Liver (tissue), 9 donors: ENCODE data around the gene DMRTA2. TPM values are rescaled to one million over a fixed set of nuclear protein-coding genes. Genes with fewer than 3 reads are reported as not detected.

ENCODE experiments used
- DNase-seq: peaks from one replicate; pipeline ENCODE4 v3.0.0-alpha.2; 2017; ENCODE audit warnings: low spot score
- H3K27ac ChIP-seq, 2 donors: one replicate each; pipeline ENCODE4 v1.7.0; 2013; ENCODE audit warnings: inconsistent platforms in 2 of 2, low read length in 2 of 2, control low read depth in 1 of 2, low read depth in 1 of 2, mild to moderate bottlenecking in 1 of 2
- H3K27me3 ChIP-seq, 4 donors: one replicate each; pipeline versions ENCODE4 v1.6.1 to v1.7.0; 2013; ENCODE audit warnings: low read length in 3 of 4, inconsistent platforms in 1 of 4, mild to moderate bottlenecking in 1 of 4, moderate library complexity in 1 of 4; ENCODE audit not compliant: control insufficient read depth in 4 of 4, insufficient read depth in 4 of 4
- H3K36me3 ChIP-seq, 4 donors: one replicate each; pipeline versions ENCODE4 v1.6.1 to v1.7.0; 2013; ENCODE audit warnings: low read length in 3 of 4, mild to moderate bottlenecking in 3 of 4, low read depth in 1 of 4, moderate library complexity in 1 of 4; ENCODE audit not compliant: control insufficient read depth in 4 of 4, insufficient read depth in 3 of 4
- H3K4me1 ChIP-seq, 4 donors: one replicate each; pipeline versions ENCODE4 v1.6.1 to v1.7.0; 2013; ENCODE audit warnings: low read length in 3 of 4, mild to moderate bottlenecking in 3 of 4, moderate library complexity in 1 of 4; ENCODE audit not compliant: control insufficient read depth in 4 of 4, insufficient read depth in 4 of 4
- H3K4me3 ChIP-seq, 3 donors: one replicate each; pipeline versions ENCODE4 v1.6.1 to v1.7.0; 2013; ENCODE audit warnings: low read length in 3 of 3, control low read depth in 1 of 3, low read depth in 1 of 3, mild to moderate bottlenecking in 1 of 3
- H3K9ac ChIP-seq, 2 donors: one replicate each; pipeline ENCODE4 v1.7.0; 2013; ENCODE audit warnings: low read length in 2 of 2, mild to moderate bottlenecking in 2 of 2, moderate library complexity in 2 of 2, control low read depth in 1 of 2, low read depth in 1 of 2
- H3K9me3 ChIP-seq, 4 donors: one replicate each; pipeline versions ENCODE4 v1.6.1 to v1.7.0; 2013; ENCODE audit warnings: low read length in 3 of 4; ENCODE audit not compliant: control insufficient read depth in 4 of 4
- EGR1 ChIP-seq, 2 donors: IDR thresholded peaks; 2 replicates each; pipeline ENCODE4 v1.6.1; 2016 to 2018; ENCODE audit warnings: antibody characterized with exemption in 2 of 2, low read depth in 2 of 2
- FOXA1 ChIP-seq: IDR thresholded peaks from 2 replicates; pipeline ENCODE4 v1.6.1; 2016; ENCODE audit warnings: antibody characterized with exemption
- FOXA2 ChIP-seq: IDR thresholded peaks from 2 replicates; pipeline ENCODE4 v1.6.1; 2016; ENCODE audit warnings: antibody characterized with exemption
- GABPA ChIP-seq, 2 donors: IDR thresholded peaks in 1 of 2; conservative IDR thresholded peaks in 1 of 2; 2 replicates each; pipeline ENCODE4 v1.6.1; 2016; ENCODE audit warnings: antibody characterized with exemption in 2 of 2, mild to moderate bottlenecking in 1 of 2, moderate library complexity in 1 of 2
- HNF4A ChIP-seq, 2 donors: conservative IDR thresholded peaks; 2 replicates each; pipeline ENCODE4 v1.6.1; 2016; ENCODE audit warnings: antibody characterized with exemption in 2 of 2, mild to moderate bottlenecking in 2 of 2
- HNF4G ChIP-seq: IDR thresholded peaks from 2 replicates; pipeline ENCODE4 v1.6.1; 2016; ENCODE audit warnings: antibody characterized with exemption
- JUND ChIP-seq, 2 donors: IDR thresholded peaks; 2 replicates each; pipeline ENCODE4 v1.6.1; 2016; ENCODE audit warnings: antibody characterized with exemption in 2 of 2
- NR2F2 ChIP-seq: IDR thresholded peaks from 2 replicates; pipeline ENCODE4 v1.6.1; 2016; ENCODE audit warnings: antibody characterized with exemption
- RAD21 ChIP-seq, 2 donors: IDR thresholded peaks; 2 replicates each; pipeline ENCODE4 v1.6.1; 2016; ENCODE audit warnings: antibody characterized with exemption in 2 of 2, mild to moderate bottlenecking in 2 of 2
- RXRA ChIP-seq, 2 donors: IDR thresholded peaks; 2 replicates each; pipeline ENCODE4 v1.6.1; 2017 to 2018; ENCODE audit warnings: antibody characterized with exemption in 2 of 2, mild to moderate bottlenecking in 1 of 2
- SP1 ChIP-seq: IDR thresholded peaks from 2 replicates; pipeline ENCODE4 v1.6.1; 2018; ENCODE audit warnings: antibody characterized with exemption, mild to moderate bottlenecking
- TAF1 ChIP-seq: conservative IDR thresholded peaks from 2 replicates; pipeline ENCODE4 v1.6.1; 2016; ENCODE audit warnings: antibody characterized with exemption, mild to moderate bottlenecking
- YY1 ChIP-seq: IDR thresholded peaks from 2 replicates; pipeline ENCODE4 v1.6.1; 2016; ENCODE audit warnings: antibody characterized with exemption, mild to moderate bottlenecking
- ZBTB33 ChIP-seq: IDR thresholded peaks from 2 replicates; pipeline ENCODE4 v1.6.1; 2016; ENCODE audit warnings: antibody characterized with exemption
- WGBS: extraction: QIAGEN DNeasy Blood & Tissue Kit; methylation state at CpG from one replicate; pipeline ENCODE4 v1.1.7; 2013; 5-methylcytosine and 5-hydroxymethylcytosine counted together
- polyA plus RNA-seq, 2 donors: library from polyadenylated mRNA; stranded (reverse) in 1 of 2; unstranded in 1 of 2; fragments of 200-250 nt in 1 of 2; fragments of >200 nt in 1 of 2; fragmentation: Nextera tagmentation in 1 of 2; extraction: Ambion mirVana in 1 of 2; gene quantifications; one replicate each; pipeline versions ENCODE4 v1.2.1 to v1.2.3, GENCODE V29; 2013 to 2015
- total RNA-seq, 2 donors: library from RNA; depleted of rRNA; stranded (reverse); fragments of >200 nt; gene quantifications; one replicate each; pipeline ENCODE4 v1.2.3, GENCODE V29; 2014
- TF ChIP-seq, protein P1 (sequence below): IDR thresholded peaks from 2 replicates; pipeline ENCODE4 v1.6.1; 2016; ENCODE audit warnings: antibody characterized with exemption, mild to moderate bottlenecking
- donor health status: healthy.
- donor health status: healthy.
- donor health status: healthy.
- donor health status: healthy.
- donor health status: healthy.

DMRTA2 gene
- total and polyA plus RNA-seq, 4 donors: not detected

DNA sequence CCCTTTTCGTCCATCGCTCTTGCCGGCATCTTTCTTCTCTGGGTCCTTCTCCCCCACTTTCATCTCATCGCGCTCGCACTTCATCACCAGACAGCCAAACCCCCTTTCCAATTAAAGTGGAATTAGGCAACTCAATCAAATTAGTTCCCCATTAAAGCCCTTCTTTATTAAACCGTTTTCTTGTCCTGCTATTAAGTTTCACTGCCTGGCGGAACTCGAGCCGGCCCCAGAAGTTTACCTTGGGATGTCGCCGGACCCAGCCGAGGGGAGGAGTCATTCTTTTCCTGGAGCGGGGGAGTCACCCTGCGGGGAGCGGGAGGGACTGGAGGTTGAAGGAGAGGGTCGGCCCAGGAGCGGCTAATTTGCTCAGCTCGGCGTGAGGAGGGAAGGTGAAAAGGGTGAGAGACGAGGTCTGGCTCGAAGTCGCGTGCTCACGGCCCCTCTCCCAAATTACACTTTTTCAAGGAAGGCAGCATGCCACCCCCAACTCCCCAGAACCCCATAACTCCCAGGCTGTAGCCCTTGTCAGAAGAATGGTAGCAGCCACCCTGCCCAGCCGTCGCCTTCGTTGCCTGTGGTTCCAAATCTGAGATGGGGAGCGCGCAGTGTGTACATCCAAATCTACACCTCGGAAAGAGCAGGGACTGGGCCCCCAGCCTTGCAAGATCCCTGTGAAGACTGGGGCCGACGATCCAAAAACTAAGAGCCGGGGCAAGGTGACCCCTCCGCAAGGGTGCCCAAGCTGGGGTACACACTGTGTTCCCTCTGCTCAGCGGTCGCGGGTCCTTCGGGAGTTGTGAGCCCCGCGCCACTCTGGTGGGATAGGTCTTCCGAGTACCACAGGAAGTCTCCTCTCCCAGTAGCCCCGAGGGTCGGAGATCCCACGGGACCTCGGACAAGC lies 6.4 kb downstream of the DMRTA2 start (continued):
- TF ChIP-seq TAF1: no peak
- no peak for TF ChIP-seq JUND (IDR thresholded peaks at IDR 0.05)
- no peak for TF ChIP-seq FOXA1
- TF ChIP-seq, protein P1, sequence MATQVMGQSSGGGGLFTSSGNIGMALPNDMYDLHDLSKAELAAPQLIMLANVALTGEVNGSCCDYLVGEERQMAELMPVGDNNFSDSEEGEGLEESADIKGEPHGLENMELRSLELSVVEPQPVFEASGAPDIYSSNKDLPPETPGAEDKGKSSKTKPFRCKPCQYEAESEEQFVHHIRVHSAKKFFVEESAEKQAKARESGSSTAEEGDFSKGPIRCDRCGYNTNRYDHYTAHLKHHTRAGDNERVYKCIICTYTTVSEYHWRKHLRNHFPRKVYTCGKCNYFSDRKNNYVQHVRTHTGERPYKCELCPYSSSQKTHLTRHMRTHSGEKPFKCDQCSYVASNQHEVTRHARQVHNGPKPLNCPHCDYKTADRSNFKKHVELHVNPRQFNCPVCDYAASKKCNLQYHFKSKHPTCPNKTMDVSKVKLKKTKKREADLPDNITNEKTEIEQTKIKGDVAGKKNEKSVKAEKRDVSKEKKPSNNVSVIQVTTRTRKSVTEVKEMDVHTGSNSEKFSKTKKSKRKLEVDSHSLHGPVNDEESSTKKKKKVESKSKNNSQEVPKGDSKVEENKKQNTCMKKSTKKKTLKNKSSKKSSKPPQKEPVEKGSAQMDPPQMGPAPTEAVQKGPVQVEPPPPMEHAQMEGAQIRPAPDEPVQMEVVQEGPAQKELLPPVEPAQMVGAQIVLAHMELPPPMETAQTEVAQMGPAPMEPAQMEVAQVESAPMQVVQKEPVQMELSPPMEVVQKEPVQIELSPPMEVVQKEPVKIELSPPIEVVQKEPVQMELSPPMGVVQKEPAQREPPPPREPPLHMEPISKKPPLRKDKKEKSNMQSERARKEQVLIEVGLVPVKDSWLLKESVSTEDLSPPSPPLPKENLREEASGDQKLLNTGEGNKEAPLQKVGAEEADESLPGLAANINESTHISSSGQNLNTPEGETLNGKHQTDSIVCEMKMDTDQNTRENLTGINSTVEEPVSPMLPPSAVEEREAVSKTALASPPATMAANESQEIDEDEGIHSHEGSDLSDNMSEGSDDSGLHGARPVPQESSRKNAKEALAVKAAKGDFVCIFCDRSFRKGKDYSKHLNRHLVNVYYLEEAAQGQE: no peak

- H3K9ac ChIP-seq: no peak overlapping the region
- H3K9me3 ChIP-seq: peaks cover 0 to 3% (median 0%) of the 10 kb centered on the region in 4 donors
- no peak for DNase-seq
- no peak for TF ChIP-seq HNF4A (conservative IDR thresholded peaks at IDR 0.05)
- no peak for TF ChIP-seq ZBTB33
- TF ChIP-seq SP1: no peak
- TF ChIP-seq FOXA1: no peak
- TF ChIP-seq GABPA (IDR thresholded peaks at IDR 0.05 in 1 of 2, conservative IDR thresholded peaks at IDR 0.05 in 1 of 2): no peak
- no peak overlapping the region for H3K27ac ChIP-seq
- H3K27me3 ChIP-seq: peaks cover 4 to 14% (median 12%) of the 10 kb centered on the region in 4 donors
- H3K36me3 ChIP-seq: no peaks in the 10 kb centered on the region
- peaks cover 15 to 31% (median 17%) of the 10 kb centered on the region in 4 donors for H3K4me1 ChIP-seq
- WGBS: 4% methylated on average over 25 of the region's 25 CpGs
- no peak overlapping the region for H3K4me3 ChIP-seq
Observed at GRCh38 chr1:50416150-50416527, 7.1 kb downstream of the DMRTA2 start.

DNA sequence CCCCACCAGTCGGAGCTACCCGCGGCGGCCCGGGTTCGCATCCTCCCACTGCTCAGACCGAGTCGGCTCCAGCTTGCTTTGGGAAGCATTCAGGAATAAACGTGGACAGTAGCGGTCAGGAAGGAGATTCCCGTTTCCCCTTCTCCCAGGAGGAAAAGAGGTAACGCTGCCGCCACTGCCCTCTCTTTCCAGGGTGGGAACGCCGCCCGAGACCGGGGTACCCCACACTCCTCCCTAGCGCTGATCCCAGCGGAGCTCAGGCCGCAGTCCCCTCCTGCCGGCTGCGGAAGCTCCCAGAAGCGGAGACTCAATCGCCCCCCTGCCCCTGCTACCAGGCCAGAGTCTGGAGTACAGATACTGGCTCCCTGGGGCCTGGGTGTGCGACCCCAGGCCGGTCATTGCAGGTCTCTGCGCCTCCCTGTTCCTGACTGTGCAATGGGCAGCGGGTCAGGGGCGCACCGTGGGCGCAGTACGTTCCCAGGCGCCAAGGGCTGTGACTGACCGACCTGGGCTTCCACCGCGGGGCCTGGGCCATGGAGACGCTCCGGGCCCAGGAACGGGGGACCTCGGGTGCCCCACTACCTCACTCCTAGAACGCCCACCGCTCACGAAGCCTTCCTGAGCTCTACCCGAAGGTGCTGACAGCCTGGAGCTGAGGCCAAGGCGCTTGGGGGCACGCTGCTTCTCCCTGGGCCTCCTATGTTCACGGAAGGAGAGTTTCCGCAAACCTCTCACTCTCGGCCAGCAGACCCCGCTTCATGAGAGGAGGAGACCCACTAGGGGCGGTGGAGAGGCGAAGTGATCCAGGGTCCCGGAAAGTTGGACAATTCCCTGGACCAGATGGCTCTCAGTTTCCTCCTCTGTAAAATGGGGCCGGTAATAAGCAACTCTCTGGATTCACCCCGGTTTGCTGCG lies 7.8 kb downstream of the DMRTA2 start:
- H3K27me3 ChIP-seq: peaks cover 4 to 14% (median 9%) of the 10 kb centered on the region in 4 donors
- DNase-seq: no peak
- 7% methylated on average over 56 of the region's 56 CpGs for WGBS
- TF ChIP-seq RAD21 (IDR thresholded peaks at IDR 0.05): no peak
- TF ChIP-seq, protein P1: no peak
- no peak for TF ChIP-seq NR2F2
- no peak for TF ChIP-seq HNF4G
- TF ChIP-seq TAF1: no peak
- no peak for TF ChIP-seq YY1
- no peak for TF ChIP-seq GABPA (IDR thresholded peaks at IDR 0.05 in 1 of 2, conservative IDR thresholded peaks at IDR 0.05 in 1 of 2)
- no peak for TF ChIP-seq EGR1 (IDR thresholded peaks at IDR 0.05; ENCODE audit: low read depth in 2 of 2)
- no peak for TF ChIP-seq FOXA1
- TF ChIP-seq SP1: no peak
- no peak for TF ChIP-seq ZBTB33
- TF ChIP-seq RXRA (IDR thresholded peaks at IDR 0.05): no peak
- no peak for TF ChIP-seq JUND (IDR thresholded peaks at IDR 0.05)
- TF ChIP-seq FOXA2: no peak

More for the DNA sequence above, 7.8 kb downstream of the DMRTA2 start:
- H3K27ac ChIP-seq: no peak overlapping the region
- H3K36me3 ChIP-seq: no peaks in the 10 kb centered on the region
- H3K9me3 ChIP-seq: peaks cover 0 to 4% (median 2%) of the 10 kb centered on the region in 4 donors
- H3K9ac ChIP-seq: no peak overlapping the region
- H3K4me3 ChIP-seq: no peak overlapping the region
- H3K4me1 ChIP-seq: peaks cover 9 to 27% (median 12%) of the 10 kb centered on the region in 4 donors
